Measurements from ENCODE around the gene UGT2B7. TPM values are rescaled to one million over a fixed set of nuclear protein-coding genes. Genes with fewer than 3 reads are reported as not detected.

Gene UGT2B7
- total RNA-seq, 2 experiments from 2014 or later, result not detected

- no peaks in the 10 kb centered on the region for H3K9me3 ChIP-seq (ENCODE audit: low read length)
- H3K4me2 ChIP-seq (ENCODE audit: low read length), result no peak overlapping the region
- ChIA-PET CTCF (ENCODE audit: unreplicated experiment) (no interaction called here), POLR2A (no interaction called here)
- H3K4me3 ChIP-seq (ENCODE audit: low read depth, low read length, poor library complexity, severe bottlenecking), result no peak overlapping the region
- no peaks in the 10 kb centered on the region for H3K79me2 ChIP-seq (ENCODE audit: insufficient read depth, low read depth, low read length)
- no TSS peak for BruUV-seq (replicated peaks)
- no peaks in the 10 kb centered on the region for H4K20me1 ChIP-seq (ENCODE audit: insufficient read depth, low read length)
- intact Hi-C loops (cut with micrococcal nuclease; ENCODE audit: unreplicated experiment), result no loop called here
- H3K9me2 ChIP-seq (ENCODE audit: insufficient read depth, low read length), result no peaks in the 10 kb centered on the region
- H3K4me1 ChIP-seq (ENCODE audit: insufficient read depth, low read length, poor library complexity, severe bottlenecking), result no peaks in the 10 kb centered on the region
- no peaks in the 10 kb centered on the region for H3K36me3 ChIP-seq (ENCODE audit: insufficient read depth, low read length)
- TF ChIP-seq CTCF (conservative IDR thresholded peaks at IDR 0.05; ENCODE audit: low read length) (no peak), EZH2phosphoT487 (IDR thresholded peaks at IDR 0.05; ENCODE audit: borderline replicate concordance, low read depth, low read length) (no peak)
- DNase-seq (ENCODE audit: low spot score), result no peak
- no peak overlapping the region for H2AFZ ChIP-seq (ENCODE audit: low read length)
- no peak overlapping the region for H3K27ac ChIP-seq (ENCODE audit: low read depth, low read length, poor library complexity, severe bottlenecking)
These were observed 37.7 kb downstream of the UGT2B7 start for GRCh38 chr4:69133993-69134392.

DNA sequence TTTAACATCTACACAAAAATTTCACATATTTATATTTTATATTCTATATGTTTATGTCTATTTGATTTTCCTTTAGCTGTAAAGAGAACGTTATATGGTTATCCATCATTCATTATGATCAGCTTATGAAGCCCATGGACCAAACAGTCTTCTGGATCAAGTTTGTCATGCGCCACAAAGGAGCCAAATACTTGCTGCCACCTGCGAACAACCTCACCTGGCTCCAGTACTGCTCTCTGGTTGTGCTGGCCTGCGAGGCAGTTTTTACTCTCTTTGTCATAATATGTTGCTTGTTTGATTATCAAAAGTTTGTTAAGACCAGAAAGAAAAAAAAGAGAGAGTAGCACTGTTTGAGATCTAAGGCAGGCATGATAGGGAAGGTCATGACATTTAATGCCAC is 38.2 kb downstream of the UGT2B7 start:
- no peak overlapping the region for H3K4me3 ChIP-seq (ENCODE audit: low read depth, low read length, poor library complexity, severe bottlenecking)
- H4K20me1 ChIP-seq (ENCODE audit: insufficient read depth, low read length), result no peaks in the 10 kb centered on the region

GRCh38 chr4:69141320-69141719 is 45.0 kb downstream of the UGT2B7 start:
- no peak overlapping the region for H2AFZ ChIP-seq (ENCODE audit: low read length)
- ChIA-PET POLR2A (no interaction called here), CTCF (ENCODE audit: unreplicated experiment) (no interaction called here)
- no peak overlapping the region for H3K27ac ChIP-seq (ENCODE audit: low read depth, low read length, poor library complexity, severe bottlenecking)
- no TSS peak for BruUV-seq (replicated peaks)
- H3K9me3 ChIP-seq (ENCODE audit: low read length), result no peaks in the 10 kb centered on the region
- intact Hi-C loops (cut with micrococcal nuclease; ENCODE audit: unreplicated experiment), result no loop called here
- H3K9me2 ChIP-seq (ENCODE audit: insufficient read depth, low read length), result no peaks in the 10 kb centered on the region
- no peak overlapping the region for H3K4me2 ChIP-seq (ENCODE audit: low read length)
- H4K20me1 ChIP-seq (ENCODE audit: insufficient read depth, low read length), result no peaks in the 10 kb centered on the region
- no peaks in the 10 kb centered on the region for H3K36me3 ChIP-seq (ENCODE audit: insufficient read depth, low read length)
- H3K4me1 ChIP-seq (ENCODE audit: insufficient read depth, low read length, poor library complexity, severe bottlenecking), result no peaks in the 10 kb centered on the region
- H3K4me3 ChIP-seq (ENCODE audit: low read depth, low read length, poor library complexity, severe bottlenecking), result no peak overlapping the region
- TF ChIP-seq EZH2phosphoT487 (IDR thresholded peaks at IDR 0.05; ENCODE audit: borderline replicate concordance, low read depth, low read length), result no peak
- TF ChIP-seq CTCF (conservative IDR thresholded peaks at IDR 0.05; ENCODE audit: low read length), result no peak
- no peak for DNase-seq (ENCODE audit: low spot score)
- H3K79me2 ChIP-seq (ENCODE audit: insufficient read depth, low read depth, low read length), result no peaks in the 10 kb centered on the region

More for the DNA sequence above, 38.2 kb downstream of the UGT2B7 start:
- Histone ChIP-seq H3K36me3 (ENCODE audit: insufficient read depth, low read length) (no peaks in the 10 kb centered on the region), H3K27ac (ENCODE audit: low read depth, low read length, poor library complexity, severe bottlenecking) (no peak overlapping the region), H3K4me2 (ENCODE audit: low read length) (no peak overlapping the region), H3K9me3 (ENCODE audit: low read length) (no peaks in the 10 kb centered on the region), H3K9me2 (ENCODE audit: insufficient read depth, low read length) (no peaks in the 10 kb centered on the region), H3K79me2 (ENCODE audit: insufficient read depth, low read depth, low read length) (no peaks in the 10 kb centered on the region), H2AFZ (ENCODE audit: low read length) (no peak overlapping the region), H3K4me1 (ENCODE audit: insufficient read depth, low read length, poor library complexity, severe bottlenecking) (no peaks in the 10 kb centered on the region)
- TF ChIP-seq CTCF (conservative IDR thresholded peaks at IDR 0.05; ENCODE audit: low read length), result no peak
- ChIA-PET CTCF (ENCODE audit: unreplicated experiment) (no interaction called here), POLR2A (no interaction called here)
- no TSS peak for BruUV-seq (replicated peaks)
- intact Hi-C loops (cut with micrococcal nuclease; ENCODE audit: unreplicated experiment), result no loop called here
- DNase-seq (ENCODE audit: low spot score), result no peak

Measured in OCI-LY7 (cell line).